A673 (cell line): Measurements from ENCODE around the gene MGAT3. TPM values are rescaled to one million over a fixed set of nuclear protein-coding genes. Genes with fewer than 3 reads are reported as not detected.

ENCODE experiments used
- BruUV-seq: library from RNA; stranded (reverse); fragments of 400-500 nt; replicated peaks from 2 replicates; lab custom pipeline; 2021; lab: Mats Ljungman, UMichigan
- CTCF ChIA-PET: fragments of 300-600 bp; sonication (Branson Sonifier 250); formaldehyde crosslinking; loops from one replicate; lab custom pipeline; 2022; ENCODE audit warnings: antibody characterized with exemption; lab: Charles Lee
- POLR2A ChIA-PET: fragments of 300-600 bp; sonication (Branson Sonifier 250); formaldehyde crosslinking; loops from one replicate; lab custom pipeline; 2022; ENCODE audit warnings: antibody characterized with exemption; ENCODE audit not compliant: low non-redundant PET; lab: Charles Lee
- DNase-seq: peaks from one replicate; pipeline ENCODE4 v3.0.0-alpha.2; 2015; ENCODE audit warnings: low spot score
- H3K27ac ChIP-seq: fragments of 200-600 bp; sonication (generic); 2 replicates; pipeline ENCODE4 v1.5.1; 2016; ENCODE audit warnings: mixed run types, low read depth, mild to moderate bottlenecking, mixed read lengths, antibody characterized with exemption, low read length; ENCODE audit not compliant: poor library complexity, severe bottlenecking
- H3K27me3 ChIP-seq: fragments of 200-600 bp; sonication (generic); replicated peaks from 2 replicates; pipeline ENCODE4 v1.6.1; 2017; ENCODE audit warnings: mixed run types, low read depth, mild to moderate bottlenecking, mixed read lengths, antibody characterized with exemption, low read length; ENCODE audit not compliant: insufficient read depth, poor library complexity
- H3K36me3 ChIP-seq: fragments of 200-600 bp; sonication (generic); 2 replicates; pipeline ENCODE4 v1.6.1; 2016; ENCODE audit warnings: mixed run types, mild to moderate bottlenecking, mixed read lengths, antibody characterized with exemption, low read length; ENCODE audit not compliant: insufficient read depth, poor library complexity, severe bottlenecking
- H3K4me1 ChIP-seq: fragments of 200-600 bp; sonication (generic); 2 replicates; pipeline ENCODE4 v1.6.1; 2017; ENCODE audit warnings: mixed run types, mild to moderate bottlenecking, mixed read lengths, antibody characterized with exemption, low read length; ENCODE audit not compliant: insufficient read depth, poor library complexity, severe bottlenecking
- H3K4me3 ChIP-seq: fragments of 200-600 bp; sonication (generic); 2 replicates; pipeline ENCODE4 v1.5.1; 2016; ENCODE audit warnings: low read depth, mixed run types, mild to moderate bottlenecking, mixed read lengths, low read length; ENCODE audit not compliant: poor library complexity, severe bottlenecking
- H3K9me3 ChIP-seq: fragments of 200-600 bp; sonication (generic); 2 replicates; pipeline ENCODE4 v1.6.1; 2016; ENCODE audit warnings: mixed run types, low read depth, mild to moderate bottlenecking, mixed read lengths, antibody characterized with exemption, low read length; ENCODE audit not compliant: poor library complexity, severe bottlenecking
- CTCF ChIP-seq: fragments of 300-800, 200-600 bp; sonication (generic); conservative IDR thresholded peaks from 2 replicates; pipeline ENCODE4 v1.5.1; 2017; ENCODE audit warnings: low read depth, mild to moderate bottlenecking, antibody characterized with exemption, low read length, moderate library complexity, mixed read lengths
- EZH2 ChIP-seq: fragments of 200-600 bp; sonication (generic); IDR thresholded peaks from 2 replicates; pipeline ENCODE4 v1.6.1; 2017; ENCODE audit warnings: borderline replicate concordance, low read depth, mild to moderate bottlenecking, mixed read lengths, antibody characterized with exemption, low read length; ENCODE audit not compliant: poor library complexity, severe bottlenecking
- intact Hi-C: fragments of 100-400 bp; cut with micrococcal nuclease; formaldehyde crosslinking; loops from one replicate; pipeline ENCODE4 v1.10.0; 2022; ENCODE audit not compliant: unreplicated experiment
- total RNA-seq: library from RNA; stranded (reverse); gene quantifications from 2 replicates; pipeline ENCODE4 v1.2.3, GENCODE V29; 2021

The MGAT3 gene
- total RNA-seq, 1 experiment from 2014 or later, result 2.7 TPM

DNA sequence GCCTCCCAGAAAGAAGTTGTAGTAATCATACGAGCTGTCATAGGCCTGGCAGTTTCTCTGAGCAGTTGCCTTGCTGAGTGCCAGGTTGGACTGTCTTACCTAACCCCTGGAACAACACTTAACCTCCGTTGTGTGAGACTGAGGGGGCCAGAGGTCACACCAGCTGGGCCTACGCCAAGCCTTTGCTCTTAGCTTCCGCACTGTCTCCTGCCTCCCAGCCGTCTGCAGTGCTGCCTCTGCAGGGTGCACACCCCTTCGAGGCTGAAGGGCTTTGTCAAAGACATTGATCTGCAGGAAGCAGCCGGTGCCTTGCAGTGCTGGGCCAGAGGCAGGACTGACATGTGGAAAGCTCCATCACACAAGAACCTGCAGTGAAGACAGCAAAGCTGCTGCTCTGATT is 40.5 kb upstream of the MGAT3 start:
- Histone ChIP-seq H3K27me3 (no peaks in the 10 kb centered on the region), H3K4me3 (no peak overlapping the region), H3K36me3 (peaks cover 48% of the 10 kb centered on the region), H3K4me1 (no peaks in the 10 kb centered on the region), H3K27ac (no peak overlapping the region), H3K9me3 (no peaks in the 10 kb centered on the region)
- intact Hi-C loops, result no loop called here
- no peak for DNase-seq
- ChIA-PET POLR2A (no interaction called here), CTCF (no interaction called here)
- TF ChIP-seq CTCF, result no peak
- no peak for TF ChIP-seq EZH2
- no TSS peak for BruUV-seq

DNA sequence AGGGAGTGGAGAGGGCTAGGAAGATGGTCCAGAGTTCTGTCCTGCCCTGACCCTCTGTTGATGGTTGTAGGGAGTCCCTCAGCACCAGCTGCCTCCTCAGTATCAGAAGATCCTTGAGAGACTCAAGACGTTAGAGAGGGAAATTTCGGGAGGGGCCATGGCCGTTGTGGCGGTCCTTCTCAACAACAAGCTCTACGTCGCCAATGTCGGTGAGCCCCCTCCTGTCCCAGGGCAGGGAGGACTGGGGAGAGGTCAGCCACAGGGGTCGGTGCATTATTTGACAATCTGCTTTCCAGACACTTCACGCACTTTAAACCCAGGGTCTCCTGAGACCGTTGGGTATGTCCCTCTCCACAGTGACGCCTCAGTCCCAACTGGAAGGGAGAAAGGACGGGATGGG is 39.2 kb upstream of the MGAT3 start:
- Histone ChIP-seq H3K36me3 (peaks cover 60% of the 10 kb centered on the region), H3K27ac (no peak overlapping the region), H3K4me1 (no peaks in the 10 kb centered on the region), H3K4me3 (no peak overlapping the region), H3K27me3 (no peaks in the 10 kb centered on the region), H3K9me3 (no peaks in the 10 kb centered on the region)
- no TSS peak for BruUV-seq
- ChIA-PET POLR2A (no interaction called here), CTCF (no interaction called here)
- TF ChIP-seq CTCF (no peak), EZH2 (no peak)
- DNase-seq, result no peak
- intact Hi-C loops, result no loop called here

DNA sequence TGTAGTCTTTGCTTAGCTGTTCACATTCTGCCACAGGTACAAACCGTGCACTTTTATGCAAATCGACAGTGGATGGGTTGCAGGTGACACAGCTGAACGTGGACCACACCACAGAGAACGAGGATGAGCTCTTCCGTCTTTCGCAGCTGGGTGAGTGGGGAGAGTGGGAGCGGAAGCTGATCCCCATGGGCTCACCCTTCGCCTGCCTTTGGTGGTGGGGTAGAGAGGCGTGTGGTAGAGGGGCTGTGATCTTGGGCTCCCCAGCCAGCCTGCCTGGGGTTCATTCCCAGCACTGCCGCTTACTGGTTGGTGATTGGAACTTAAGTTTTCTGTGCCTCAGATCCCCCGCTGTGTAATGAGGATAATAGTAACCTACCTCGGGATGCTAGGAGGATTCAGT is 38.1 kb upstream of the MGAT3 start:
- ChIA-PET POLR2A (no interaction called here), CTCF (no interaction called here)
- DNase-seq, result no peak
- Histone ChIP-seq H3K27me3 (no peaks in the 10 kb centered on the region), H3K36me3 (peaks cover 62% of the 10 kb centered on the region), H3K9me3 (no peaks in the 10 kb centered on the region), H3K27ac (no peak overlapping the region), H3K4me3 (no peak overlapping the region), H3K4me1 (no peaks in the 10 kb centered on the region)
- TF ChIP-seq CTCF (no peak), EZH2 (no peak)
- intact Hi-C loops, result no loop called here
- BruUV-seq, result no TSS peak

GRCh38 chr22:39419096-39419495 is 37.7 kb upstream of the MGAT3 start:
- BruUV-seq, result no TSS peak
- Histone ChIP-seq H3K36me3 (peaks cover 65% of the 10 kb centered on the region), H3K27me3 (no peaks in the 10 kb centered on the region), H3K4me3 (no peak overlapping the region), H3K4me1 (no peaks in the 10 kb centered on the region), H3K27ac (no peak overlapping the region), H3K9me3 (no peaks in the 10 kb centered on the region)
- no peak for DNase-seq
- ChIA-PET CTCF (no interaction called here), POLR2A (no interaction called here)
- intact Hi-C loops, result no loop called here
- no peak for TF ChIP-seq EZH2
- no peak for TF ChIP-seq CTCF
